Thyroid gland (tissue), 4 donors: ENCODE data around the gene ASCL2.

ENCODE experiments used
- POLR2A ChIP-seq, 2 donors: fragments of 450-650 bp; IDR thresholded peaks; one replicate each; pipeline ENCODE4 v1.6.1; 2017; ENCODE audit warnings: antibody characterized with exemption in 2 of 2, mild to moderate bottlenecking in 2 of 2, moderate library complexity in 1 of 2
- TF ChIP-seq, protein P1 (sequence below), 6 experiments: fragments of 200-600 bp in 3 of 6; fragments of 450-650 bp in 3 of 6; sonication (generic) in 3 of 6; IDR thresholded peaks; one replicate each; pipeline ENCODE4 v1.5.1; 2016 to 2019; ENCODE audit warnings: antibody characterized with exemption in 6 of 6, mild to moderate bottlenecking in 2 of 6, inconsistent platforms in 1 of 6, moderate library complexity in 1 of 6

- TF ChIP-seq POLR2A (IDR thresholded peaks at IDR 0.05): no peak
- TF ChIP-seq, protein P1, sequence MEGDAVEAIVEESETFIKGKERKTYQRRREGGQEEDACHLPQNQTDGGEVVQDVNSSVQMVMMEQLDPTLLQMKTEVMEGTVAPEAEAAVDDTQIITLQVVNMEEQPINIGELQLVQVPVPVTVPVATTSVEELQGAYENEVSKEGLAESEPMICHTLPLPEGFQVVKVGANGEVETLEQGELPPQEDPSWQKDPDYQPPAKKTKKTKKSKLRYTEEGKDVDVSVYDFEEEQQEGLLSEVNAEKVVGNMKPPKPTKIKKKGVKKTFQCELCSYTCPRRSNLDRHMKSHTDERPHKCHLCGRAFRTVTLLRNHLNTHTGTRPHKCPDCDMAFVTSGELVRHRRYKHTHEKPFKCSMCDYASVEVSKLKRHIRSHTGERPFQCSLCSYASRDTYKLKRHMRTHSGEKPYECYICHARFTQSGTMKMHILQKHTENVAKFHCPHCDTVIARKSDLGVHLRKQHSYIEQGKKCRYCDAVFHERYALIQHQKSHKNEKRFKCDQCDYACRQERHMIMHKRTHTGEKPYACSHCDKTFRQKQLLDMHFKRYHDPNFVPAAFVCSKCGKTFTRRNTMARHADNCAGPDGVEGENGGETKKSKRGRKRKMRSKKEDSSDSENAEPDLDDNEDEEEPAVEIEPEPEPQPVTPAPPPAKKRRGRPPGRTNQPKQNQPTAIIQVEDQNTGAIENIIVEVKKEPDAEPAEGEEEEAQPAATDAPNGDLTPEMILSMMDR (IDR thresholded peaks at IDR 0.05): no peak
Observed at GRCh38 chr11:2265854-2266585, 4.4 kb downstream of the ASCL2 start.
